ENCODE measurements around the gene WEE1. TPM values are rescaled to one million over a fixed set of nuclear protein-coding genes. Genes with fewer than 3 reads are reported as not detected.

Gene WEE1
- total and polyA plus RNA-seq, 10 of the 15 experiments (the other 5 are each of a cell fraction or from before 2014, with no cell fraction given), result 13.8 to 69.5 (median 45.4) TPM

- in situ Hi-C loops (cut with MboI), result no loop called here
- ChIA-PET POLR2A (interaction anchor here (0.5 to 4.0 kb wide), 12 partner anchors 9 to 191 kb away, joined by 3 to 19 read pairs (median 6); partner anchors contain the start of gene IPO7), RAD21 (ENCODE audit: unreplicated experiment) (interaction anchor here (0.7 to 4.0 kb wide), 14 partner anchors 10 to 728 kb away, joined by 3 to 46 read pairs (median 7); partner anchors contain the start of genes SWAP70 and ZNF143), CTCF (interaction anchor here (0.6 to 3.7 kb wide), 15 partner anchors 8 to 501 kb away, joined by 3 to 31 read pairs (median 3); no protein-coding TSS in a partner anchor), SMC1A (ENCODE audit: uncharacterized antibody, unreplicated experiment) (interaction anchor here (0.6 to 3.8 kb wide), 18 partner anchors 9 to 173 kb away, joined by 3 to 64 read pairs (median 5); no protein-coding TSS in a partner anchor)
- Histone ChIP-seq H3K9ac (ENCODE audit: control insufficient read depth, insufficient read depth, low read length) (peak overlapping the region; percentile 76), H3K27ac (ENCODE audit: control insufficient read depth, insufficient read depth) (peak overlapping the region; percentile 90), H3K4me1 (ENCODE audit: control insufficient read depth, insufficient read depth, low read length) (no peaks in the 10 kb centered on the region), H4K20me1 (ENCODE audit: control insufficient read depth, insufficient read depth) (no peaks in the 10 kb centered on the region), H3K4me2 (ENCODE audit: control insufficient read depth, insufficient read depth) (peak overlapping the region; percentile 41), H3K79me2 (ENCODE audit: control insufficient read depth, insufficient read depth, low read length) (peaks cover 64% of the 10 kb centered on the region), H2AFZ (ENCODE audit: control insufficient read depth, low read depth, low read length) (peak overlapping the region; percentile 72), H3K27me3 (replicated peaks in 1 of 2; ENCODE audit: control insufficient read depth in 2 of 2, insufficient read depth in 2 of 2, low read length in 1 of 2) (no peaks in the 10 kb centered on the region), H3K36me3 (ENCODE audit: control insufficient read depth in 2 of 2, insufficient read depth in 2 of 2, low read length in 1 of 2) (peaks cover 0 to 3% of the 10 kb centered on the region in 2 experiments; a peak in 2 of 4 replicates), H3K4me3 (peak overlapping the region; percentile 90), H3K9me3 (replicated peaks; ENCODE audit: control insufficient read depth, insufficient read depth, low read length) (no peaks in the 10 kb centered on the region)
- WGBS (ENCODE audit: insufficient coverage, insufficient replicate concordance, low lambda C conversion rate, missing lambda C conversion rate), result under 1% methylated on average over 17 of the region's 17 CpGs
- intact Hi-C loops (cut with micrococcal nuclease; ENCODE audit: unreplicated experiment), result loop anchor here (2.0 kb wide), 1 partner anchor 173 kb away; no protein-coding TSS in a partner anchor
- TF ChIP-seq WRNIP1 (IDR thresholded peaks at IDR 0.05; ENCODE audit: borderline replicate concordance, low read depth, low read length) (0 out of 2 replicates have a peak, but pooled peaks have one; percentile 0), BRCA1 (IDR thresholded peaks at IDR 0.05; ENCODE audit: low read depth, low read length) (no peak), RELB (IDR thresholded peaks at IDR 0.05; ENCODE audit: low read depth) (peak; percentile 27; the same call in 1 of the 2 replicates), IKZF1 (conservative IDR thresholded peaks at IDR 0.05) (0 out of 2 replicates have a peak, but pooled peaks have one; percentile 32), NFIC (IDR thresholded peaks at IDR 0.05; ENCODE audit: low read depth, low read length) (peak; percentile 19; the same call in 1 of the 2 replicates), IKZF2 (IDR thresholded peaks at IDR 0.05) (peak in 1 of 2 experiments; percentile 35), RUNX3 (IDR thresholded peaks at IDR 0.05; ENCODE audit: low read length) (peak; percentile 0; the same call in 1 of the 2 replicates), PML (IDR thresholded peaks at IDR 0.05; ENCODE audit: low read length) (0 out of 2 replicates have a peak, but pooled peaks have one; percentile 16), MEF2A (IDR thresholded peaks at IDR 0.05; ENCODE audit: insufficient read depth, low read depth, low read length) (0 out of 2 replicates have a peak, but pooled peaks have one; percentile 36), GABPA (IDR thresholded peaks at IDR 0.05; ENCODE audit: low read depth) (no peak), SUZ12 (IDR thresholded peaks at IDR 0.05; ENCODE audit: unreplicated experiment) (no peak), MEF2B (IDR thresholded peaks at IDR 0.05; ENCODE audit: partially characterized antibody, poor library complexity, severe bottlenecking) (peak; percentile 45), CHD4 (IDR thresholded peaks at IDR 0.05) (no peak), CHD2 (IDR thresholded peaks at IDR 0.05; ENCODE audit: borderline replicate concordance, low read depth, low read length) (peak; percentile 19; the same call in 1 of the 2 replicates), ZNF217 (IDR thresholded peaks at IDR 0.05) (no peak), RAD51 (IDR thresholded peaks at IDR 0.05) (0 out of 2 replicates have a peak, but pooled peaks have one; percentile 6), RFX5 (IDR thresholded peaks at IDR 0.05; ENCODE audit: low read depth, low read length) (no peak), SREBF1 (IDR thresholded peaks at IDR 0.05; ENCODE audit: low read length) (no peak)
- FAIRE-seq (no peak), DNase-seq (ENCODE audit: low read depth, low spot score) (no peak), ATAC-seq (no peak)
- TSS peak; percentile 58 for BruUV-seq (replicated peaks)
These were observed 2.1 kb downstream of the WEE1 start for GRCh38 chr11:9575260-9576240.

Data from GM12878 (cell line).